Loucy (cell line): ENCODE measurements around the gene CALN1.

Source experiments
- H2AFZ ChIP-seq: fragments of 200-600 bp; sonication (generic); 2 replicates; pipeline ENCODE4 v1.6.0; 2016; ENCODE audit warnings: antibody characterized with exemption, mild to moderate bottlenecking, low read length, moderate library complexity
- H3F3A ChIP-seq: fragments of 200-600 bp; 2 replicates; pipeline ENCODE4 v1.6.0; 2016; ENCODE audit warnings: antibody characterized with exemption, low read depth, mild to moderate bottlenecking
- H3K27me3 ChIP-seq: fragments of 200-600 bp; sonication (generic); 2 replicates; pipeline ENCODE4 v1.6.1; 2014; ENCODE audit warnings: low read length, mild to moderate bottlenecking; ENCODE audit not compliant: insufficient read depth, poor library complexity, severe bottlenecking
- H3K36me3 ChIP-seq: fragments of 200-600 bp; sonication (generic); 2 replicates; pipeline ENCODE4 v1.6.1; 2016; ENCODE audit warnings: low read length; ENCODE audit not compliant: insufficient read depth
- H3K4me1 ChIP-seq: fragments of 200-600 bp; sonication (generic); 2 replicates; pipeline ENCODE4 v1.5.1; 2014; ENCODE audit warnings: low read length, mild to moderate bottlenecking; ENCODE audit not compliant: insufficient read depth, poor library complexity, severe bottlenecking
- H3K4me2 ChIP-seq: fragments of 200-600 bp; sonication (generic); 2 replicates; pipeline ENCODE4 v1.6.0; 2014; ENCODE audit warnings: antibody characterized with exemption, low read length, low read depth, mild to moderate bottlenecking; ENCODE audit not compliant: poor library complexity, severe bottlenecking
- H3K4me3 ChIP-seq: fragments of 200-600 bp; sonication (generic); 2 replicates; pipeline ENCODE4 v1.5.1; 2014; ENCODE audit warnings: low read length, mild to moderate bottlenecking, mixed read lengths; ENCODE audit not compliant: poor library complexity, severe bottlenecking
- H3K79me2 ChIP-seq: fragments of 200-600 bp; sonication (generic); 2 replicates; pipeline ENCODE4 v1.6.1; 2014; ENCODE audit warnings: low read length; ENCODE audit not compliant: insufficient read depth
- H3K9ac ChIP-seq: fragments of 200-600 bp; sonication (generic); 2 replicates; pipeline ENCODE4 v1.6.0; 2014; ENCODE audit warnings: mild to moderate bottlenecking, low read depth, low read length, moderate library complexity; ENCODE audit not compliant: poor library complexity, severe bottlenecking
- H3K9me2 ChIP-seq: fragments of 200-600 bp; sonication (generic); replicated peaks from 2 replicates; pipeline ENCODE4 v1.6.1; 2016; ENCODE audit warnings: low read depth, low read length, mixed read lengths
- H3K9me3 ChIP-seq: fragments of 200-600 bp; sonication (generic); 2 replicates; pipeline ENCODE4 v1.6.1; 2014; ENCODE audit warnings: mild to moderate bottlenecking, antibody characterized with exemption, low read length, low read depth; ENCODE audit not compliant: insufficient read depth
- H4K20me1 ChIP-seq: fragments of 200-600 bp; sonication (generic); 2 replicates; pipeline ENCODE4 v1.6.0; 2014; ENCODE audit warnings: antibody characterized with exemption, low read length, mild to moderate bottlenecking; ENCODE audit not compliant: insufficient read depth, poor library complexity, severe bottlenecking
- CTCF ChIP-seq: fragments of 200-600 bp; sonication (generic); conservative IDR thresholded peaks from 2 replicates; pipeline ENCODE4 v1.5.1; 2014; ENCODE audit warnings: mild to moderate bottlenecking, antibody characterized with exemption, low read length
- EZH2phosphoT487 ChIP-seq: fragments of 200-600 bp; IDR thresholded peaks from 2 replicates; pipeline ENCODE4 v1.6.1; 2018; ENCODE audit warnings: antibody characterized with exemption, mild to moderate bottlenecking, moderate library complexity, borderline replicate concordance

The CALN1 gene

GRCh38 chr7:72267291-72267800, 144.8 kb downstream of the CALN1 start:
- no peak overlapping the region for H3K4me3 ChIP-seq
- no peak overlapping the region for H2AFZ ChIP-seq
- H4K20me1 ChIP-seq = no peaks in the 10 kb centered on the region
- H3K9ac ChIP-seq = no peak overlapping the region
- no peak overlapping the region for H3K4me2 ChIP-seq
- no peaks in the 10 kb centered on the region for H3K27me3 ChIP-seq
- no peaks in the 10 kb centered on the region for H3K36me3 ChIP-seq
- no peaks in the 10 kb centered on the region for H3F3A ChIP-seq
- H3K79me2 ChIP-seq = no peaks in the 10 kb centered on the region
- no peaks in the 10 kb centered on the region; the same call in 1 of the 2 replicates for H3K9me3 ChIP-seq
- no peaks in the 10 kb centered on the region for H3K4me1 ChIP-seq
- no peaks in the 10 kb centered on the region for H3K9me2 ChIP-seq
- TF ChIP-seq CTCF (no peak), EZH2phosphoT487 (no peak)

- Histone ChIP-seq H3K9me2 (no peaks in the 10 kb centered on the region), H3K9me3 (no peaks in the 10 kb centered on the region; the same call in 1 of the 2 replicates), H3K79me2 (no peaks in the 10 kb centered on the region), H3K4me2 (no peak overlapping the region), H3K9ac (no peak overlapping the region), H2AFZ (no peak overlapping the region), H3K4me3 (no peak overlapping the region), H3K27me3 (no peaks in the 10 kb centered on the region), H3K36me3 (no peaks in the 10 kb centered on the region), H3K4me1 (no peaks in the 10 kb centered on the region), H4K20me1 (no peaks in the 10 kb centered on the region), H3F3A (no peaks in the 10 kb centered on the region)
- no peak for TF ChIP-seq EZH2phosphoT487
- TF ChIP-seq CTCF = no peak
These were observed 145.4 kb downstream of the CALN1 start for GRCh38 chr7:72266771-72267170.

- no peak overlapping the region for H3K4me3 ChIP-seq
- H3K9ac ChIP-seq = no peak overlapping the region
- H3F3A ChIP-seq = no peaks in the 10 kb centered on the region
- H3K9me2 ChIP-seq = no peaks in the 10 kb centered on the region
- no peaks in the 10 kb centered on the region for H3K36me3 ChIP-seq
- no peak for TF ChIP-seq EZH2phosphoT487
- TF ChIP-seq CTCF = no peak
- no peaks in the 10 kb centered on the region for H3K4me1 ChIP-seq
- no peaks in the 10 kb centered on the region; the same call in 1 of the 2 replicates for H3K9me3 ChIP-seq
- H3K4me2 ChIP-seq = no peak overlapping the region
- no peaks in the 10 kb centered on the region for H4K20me1 ChIP-seq
- no peak overlapping the region for H2AFZ ChIP-seq
- H3K27me3 ChIP-seq = no peaks in the 10 kb centered on the region
- H3K79me2 ChIP-seq = no peaks in the 10 kb centered on the region
These were observed 146.8 kb downstream of the CALN1 start for GRCh38 chr7:72265071-72265904.
